ENCODE data around the gene PIKFYVE. TPM values are rescaled to one million over a fixed set of nuclear protein-coding genes. Genes with fewer than 3 reads are reported as not detected.
A peak's percentile ranks its signal among the peaks of the same experiment; 100 is the strongest.

The PIKFYVE gene
- total RNA-seq, 1 donor from 2014 or later: 19.5 TPM

DNA sequence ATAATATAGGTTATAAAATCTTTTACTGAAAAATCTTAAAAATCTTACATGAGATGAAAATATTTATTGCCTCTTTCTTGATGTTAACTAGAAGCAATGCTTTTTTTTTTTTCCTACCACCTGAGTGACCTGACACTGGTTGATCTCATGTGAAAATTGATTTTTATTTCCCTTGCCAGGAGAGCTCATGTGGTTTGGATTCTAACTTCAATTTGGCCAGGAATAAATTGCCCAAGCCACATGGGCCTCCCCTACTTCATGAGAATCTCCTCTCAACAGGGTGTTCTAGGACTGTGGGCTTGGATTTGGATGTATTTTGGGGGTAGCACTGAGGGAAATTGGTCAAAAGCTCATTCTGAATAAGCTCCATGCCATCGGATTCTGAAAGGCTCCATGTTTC lies 31.3 kb upstream of the PIKFYVE start:
- Histone ChIP-seq H3K36me3 (ENCODE audit: control insufficient read depth, insufficient read depth, low read length) (peaks cover 5% of the 10 kb centered on the region), H3K27me3 (ENCODE audit: control insufficient read depth, insufficient read depth, low read length) (no peaks in the 10 kb centered on the region), H3K4me3 (ENCODE audit: low read depth, low read length) (no peak overlapping the region)
- FAIRE-seq (peak; percentile 32), DNase-seq (ENCODE audit: low read depth) (no peak)
- TF ChIP-seq, protein P1, sequence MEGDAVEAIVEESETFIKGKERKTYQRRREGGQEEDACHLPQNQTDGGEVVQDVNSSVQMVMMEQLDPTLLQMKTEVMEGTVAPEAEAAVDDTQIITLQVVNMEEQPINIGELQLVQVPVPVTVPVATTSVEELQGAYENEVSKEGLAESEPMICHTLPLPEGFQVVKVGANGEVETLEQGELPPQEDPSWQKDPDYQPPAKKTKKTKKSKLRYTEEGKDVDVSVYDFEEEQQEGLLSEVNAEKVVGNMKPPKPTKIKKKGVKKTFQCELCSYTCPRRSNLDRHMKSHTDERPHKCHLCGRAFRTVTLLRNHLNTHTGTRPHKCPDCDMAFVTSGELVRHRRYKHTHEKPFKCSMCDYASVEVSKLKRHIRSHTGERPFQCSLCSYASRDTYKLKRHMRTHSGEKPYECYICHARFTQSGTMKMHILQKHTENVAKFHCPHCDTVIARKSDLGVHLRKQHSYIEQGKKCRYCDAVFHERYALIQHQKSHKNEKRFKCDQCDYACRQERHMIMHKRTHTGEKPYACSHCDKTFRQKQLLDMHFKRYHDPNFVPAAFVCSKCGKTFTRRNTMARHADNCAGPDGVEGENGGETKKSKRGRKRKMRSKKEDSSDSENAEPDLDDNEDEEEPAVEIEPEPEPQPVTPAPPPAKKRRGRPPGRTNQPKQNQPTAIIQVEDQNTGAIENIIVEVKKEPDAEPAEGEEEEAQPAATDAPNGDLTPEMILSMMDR (IDR thresholded peaks at IDR 0.05; ENCODE audit: insufficient read depth, low read length, severe bottlenecking): no peak

DNA sequence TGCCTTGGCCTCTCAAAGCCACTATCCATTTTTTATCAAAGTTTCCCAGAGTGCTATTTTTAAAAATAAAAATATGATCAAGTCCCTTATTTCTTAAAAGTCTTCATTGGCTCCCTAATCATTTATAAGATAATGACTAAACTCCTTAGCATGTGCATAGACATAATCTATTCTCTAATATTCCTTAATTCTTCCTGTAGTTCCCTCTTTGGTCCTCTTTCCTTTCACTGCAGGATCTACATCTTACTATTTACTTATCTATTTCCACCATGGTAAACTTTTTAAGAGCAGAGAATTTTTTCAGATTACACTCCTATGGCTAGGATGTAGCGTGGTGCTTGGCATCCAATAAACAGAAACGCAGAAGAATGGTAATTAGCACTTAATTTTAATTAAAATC lies 30.2 kb upstream of the PIKFYVE start:
- no peak overlapping the region for H3K4me3 ChIP-seq (ENCODE audit: low read depth, low read length)
- TF ChIP-seq, protein P1 (IDR thresholded peaks at IDR 0.05; ENCODE audit: insufficient read depth, low read length, severe bottlenecking): no peak

DNA sequence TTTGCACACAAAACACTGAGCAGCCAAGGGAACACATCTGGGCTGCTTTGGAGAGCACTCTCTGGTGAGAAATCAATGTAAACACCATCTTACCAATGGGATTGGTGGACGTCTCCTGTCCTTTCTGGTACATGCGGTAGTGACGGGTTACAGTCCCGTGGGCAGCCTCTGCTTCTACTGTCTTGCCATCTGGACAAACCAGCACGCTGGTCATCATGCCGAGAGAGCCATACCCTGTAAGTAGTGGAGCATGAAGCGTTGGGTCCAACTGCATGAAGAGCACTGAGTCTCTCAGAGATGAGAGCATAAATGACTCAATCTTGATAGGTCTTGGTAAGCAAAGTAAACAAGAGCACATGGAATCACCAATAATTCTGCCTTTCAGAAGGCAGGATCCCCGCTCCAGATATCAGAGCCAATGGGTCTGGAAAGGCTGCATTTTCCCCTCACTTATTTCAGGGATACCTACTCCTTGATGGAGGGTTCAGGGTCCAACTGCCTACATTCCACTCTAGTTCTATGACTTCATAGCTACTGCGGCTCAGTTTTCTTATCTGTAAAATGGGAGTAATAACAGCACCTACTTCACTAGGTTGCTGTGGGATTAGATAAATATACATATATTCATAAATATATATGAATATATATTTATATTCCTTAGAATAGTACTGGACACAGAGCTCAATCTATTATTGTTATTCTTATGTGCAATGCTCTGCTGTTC lies 26.1 kb upstream of the PIKFYVE start:
- DNase-seq (ENCODE audit: low read depth) (no peak), FAIRE-seq (no peak)
- H3K27me3 ChIP-seq (ENCODE audit: control insufficient read depth, insufficient read depth, low read length): no peaks in the 10 kb centered on the region
- TF ChIP-seq, protein P1 (IDR thresholded peaks at IDR 0.05; ENCODE audit: insufficient read depth, low read length, severe bottlenecking): no peak
- peaks cover 14% of the 10 kb centered on the region for H3K36me3 ChIP-seq (ENCODE audit: control insufficient read depth, insufficient read depth, low read length)
- H3K4me3 ChIP-seq (ENCODE audit: low read depth, low read length): no peak overlapping the region

More for the DNA sequence above, 30.2 kb upstream of the PIKFYVE start:
- no peaks in the 10 kb centered on the region for H3K27me3 ChIP-seq (ENCODE audit: control insufficient read depth, insufficient read depth, low read length)
- peaks cover 10% of the 10 kb centered on the region for H3K36me3 ChIP-seq (ENCODE audit: control insufficient read depth, insufficient read depth, low read length)
- no peak for FAIRE-seq
- no peak for DNase-seq (ENCODE audit: low read depth)

DNA sequence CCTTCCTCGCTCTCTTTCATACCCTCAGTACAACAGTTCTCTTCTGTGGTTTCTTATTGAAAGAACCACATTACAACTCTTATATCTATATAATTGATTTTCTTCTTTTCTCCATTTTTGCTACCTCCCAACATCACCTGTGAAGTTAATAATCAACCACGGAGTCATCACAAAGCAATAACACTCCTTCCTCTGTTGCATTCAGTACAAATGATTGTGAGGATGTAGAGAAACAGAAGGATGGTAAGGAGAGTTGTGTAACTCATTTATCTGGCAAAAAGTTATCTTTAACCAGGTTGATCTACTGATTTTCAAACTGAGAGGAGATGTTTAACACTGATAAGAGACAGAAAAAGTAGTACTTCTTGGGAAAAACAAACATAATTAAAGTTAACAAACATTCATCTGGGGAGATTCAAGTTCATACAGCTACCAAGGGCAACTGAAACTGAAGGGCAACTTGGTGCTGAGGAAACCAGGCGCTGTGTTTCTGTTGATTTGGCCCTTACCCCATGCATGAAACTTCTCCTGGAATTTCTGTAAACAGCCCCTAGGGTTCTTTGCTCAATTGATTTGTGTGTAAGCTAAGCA lies 25.3 kb upstream of the PIKFYVE start:
- DNase-seq (ENCODE audit: low read depth) (no peak), FAIRE-seq (no peak)
- Histone ChIP-seq H3K27me3 (ENCODE audit: control insufficient read depth, insufficient read depth, low read length) (no peaks in the 10 kb centered on the region), H3K36me3 (ENCODE audit: control insufficient read depth, insufficient read depth, low read length) (peaks cover 15% of the 10 kb centered on the region), H3K4me3 (ENCODE audit: low read depth, low read length) (no peak overlapping the region)
- TF ChIP-seq, protein P1 (IDR thresholded peaks at IDR 0.05; ENCODE audit: insufficient read depth, low read length, severe bottlenecking): no peak

DNA sequence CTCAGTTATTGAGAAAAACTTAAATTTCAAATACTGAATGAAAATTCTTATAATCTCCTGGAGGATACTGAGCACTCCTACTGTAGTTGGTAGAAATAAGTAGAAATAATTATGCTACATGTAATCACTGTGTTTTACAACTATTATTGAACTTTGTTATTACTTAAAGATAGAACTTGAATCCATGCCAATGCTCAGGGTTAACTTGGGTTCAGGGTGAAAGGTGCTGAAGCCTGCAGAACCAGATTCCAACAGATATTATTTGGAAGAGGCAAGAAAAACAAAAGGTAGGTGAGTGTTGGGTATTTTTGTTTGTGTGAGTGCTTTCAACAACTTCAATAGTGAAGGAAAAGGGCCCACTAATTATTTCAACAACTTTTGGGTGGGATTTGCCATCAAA lies 21.6 kb upstream of the PIKFYVE start:
- Histone ChIP-seq H3K4me3 (ENCODE audit: low read depth, low read length) (no peak overlapping the region), H3K36me3 (ENCODE audit: control insufficient read depth, insufficient read depth, low read length) (peaks cover 23% of the 10 kb centered on the region), H3K27me3 (ENCODE audit: control insufficient read depth, insufficient read depth, low read length) (no peaks in the 10 kb centered on the region)
- no peak for FAIRE-seq
- TF ChIP-seq, protein P1 (IDR thresholded peaks at IDR 0.05; ENCODE audit: insufficient read depth, low read length, severe bottlenecking): no peak
- DNase-seq (ENCODE audit: low read depth): no peak
